Bronchial epithelial cell (primary cell): ENCODE measurements around the gene PARVB. TPM values are rescaled to one million over a fixed set of nuclear protein-coding genes. Genes with fewer than 3 reads are reported as not detected.

Experiments
- DNase-seq: peaks from one replicate; pipeline ENCODE4 v3.0.0-alpha.2; 2010; ENCODE audit warnings: low read depth
- FAIRE-seq: peaks from 2 replicates; lab custom pipeline; 2011; peaks lifted over from hg19 to GRCh38; lab: Jason Lieb, UNC
- H3K27me3 ChIP-seq: 2 replicates; pipeline ENCODE4 v1.5.1; 2011; ENCODE audit warnings: low read length; ENCODE audit not compliant: control insufficient read depth, insufficient read depth
- H3K36me3 ChIP-seq: 2 replicates; pipeline ENCODE4 v1.5.1; 2011; ENCODE audit warnings: low read length; ENCODE audit not compliant: control insufficient read depth, insufficient read depth
- H3K4me3 ChIP-seq: 2 replicates; pipeline ENCODE4 v1.5.1; 2011; ENCODE audit warnings: mild to moderate bottlenecking, low read depth, low read length, control low read depth
- CTCF ChIP-seq: IDR thresholded peaks from 2 replicates; pipeline ENCODE4 v1.5.1; 2011; ENCODE audit warnings: mild to moderate bottlenecking, moderate library complexity, low read length, control low read depth, inconsistent platforms; ENCODE audit not compliant: insufficient read depth, severe bottlenecking
- total RNA-seq: library from RNA; depleted of rRNA; stranded (reverse); fragments of >200 nt; gene quantifications from 2 replicates; pipeline ENCODE4 v1.2.1, GENCODE V29; 2014

The PARVB gene
- total RNA-seq, 1 donor from 2014 or later, result 3.4 TPM

GRCh38 chr22:43998679-43999264 lies 25.3 kb upstream of the PARVB start:
- DNase-seq (no peak), FAIRE-seq (no peak)
- no peak for TF ChIP-seq CTCF
- no peaks in the 10 kb centered on the region for H3K27me3 ChIP-seq
- no peak overlapping the region for H3K4me3 ChIP-seq
- H3K36me3 ChIP-seq, result peaks cover 15% of the 10 kb centered on the region

- no peak for TF ChIP-seq CTCF
- no peak overlapping the region for H3K4me3 ChIP-seq
- no peaks in the 10 kb centered on the region for H3K27me3 ChIP-seq
- peaks cover 12% of the 10 kb centered on the region for H3K36me3 ChIP-seq
- no peak for FAIRE-seq
- no peak for DNase-seq
Observed at GRCh38 chr22:43999378-43999777, 24.7 kb upstream of the PARVB start.

- DNase-seq (no peak), FAIRE-seq (no peak)
- TF ChIP-seq CTCF, result no peak
- Histone ChIP-seq H3K27me3 (no peaks in the 10 kb centered on the region), H3K4me3 (no peak overlapping the region), H3K36me3 (peaks cover 9% of the 10 kb centered on the region)
Observed at GRCh38 chr22:44000123-44000522, 24.0 kb upstream of the PARVB start.

- Histone ChIP-seq H3K4me3 (no peak overlapping the region), H3K27me3 (no peaks in the 10 kb centered on the region), H3K36me3 (peaks cover 1% of the 10 kb centered on the region)
- no peak for FAIRE-seq
- TF ChIP-seq CTCF, result no peak
- DNase-seq, result no peak
Observed at GRCh38 chr22:44001521-44001920, 22.6 kb upstream of the PARVB start.

GRCh38 chr22:44002324-44002723 lies 21.8 kb upstream of the PARVB start:
- H3K36me3 ChIP-seq, result no peaks in the 10 kb centered on the region
- no peak for TF ChIP-seq CTCF
- FAIRE-seq (no peak), DNase-seq (no peak)
- H3K4me3 ChIP-seq, result no peak overlapping the region
- H3K27me3 ChIP-seq, result no peaks in the 10 kb centered on the region

GRCh38 chr22:44002997-44003396 lies 21.1 kb upstream of the PARVB start:
- DNase-seq (no peak), FAIRE-seq (no peak)
- TF ChIP-seq CTCF, result no peak
- H3K36me3 ChIP-seq, result no peaks in the 10 kb centered on the region
- no peaks in the 10 kb centered on the region for H3K27me3 ChIP-seq
- no peak overlapping the region for H3K4me3 ChIP-seq
